OCI-LY1 (cell line): ENCODE results near the gene SEMA3F.
A peak's percentile ranks its signal among the peaks of the same experiment; 100 is the strongest.
"Not testable (repeated sequence)": the region's sequence is repeated elsewhere in the genome, so short reads cannot be mapped to it uniquely, and the experiment has no call there.

ENCODE experiments used
- H2AFZ ChIP-seq: fragments of 200-600 bp; sonication (generic), shearing (Covaris generic); 2 replicates; pipeline ENCODE4 v1.6.0; 2014; ENCODE audit warnings: antibody characterized with exemption, mild to moderate bottlenecking, low read length
- H3F3A ChIP-seq: fragments of 200-600 bp; sonication (generic), shearing (Covaris generic); 2 replicates; pipeline ENCODE4 v1.6.0; 2014; ENCODE audit warnings: mild to moderate bottlenecking, antibody characterized with exemption, low read length, moderate library complexity; ENCODE audit not compliant: insufficient read depth
- H3K27ac ChIP-seq: fragments of 200-600 bp; sonication (generic); 2 replicates; pipeline ENCODE4 v1.5.1; 2014; ENCODE audit warnings: low read length, mixed run types, mild to moderate bottlenecking, low read depth; ENCODE audit not compliant: poor library complexity, severe bottlenecking
- H3K27me3 ChIP-seq: fragments of 200-600 bp; sonication (generic); 2 replicates; pipeline ENCODE4 v1.6.0; 2014; ENCODE audit warnings: antibody characterized with exemption, mild to moderate bottlenecking, low read length, moderate library complexity; ENCODE audit not compliant: insufficient read depth
- H3K36me3 ChIP-seq: fragments of 200-600 bp; sonication (generic); 2 replicates; pipeline ENCODE4 v1.6.1; 2014; ENCODE audit warnings: mild to moderate bottlenecking, antibody characterized with exemption, low read length, moderate library complexity, mixed read lengths; ENCODE audit not compliant: insufficient read depth
- H3K4me1 ChIP-seq: fragments of 200-600 bp; sonication (generic); 2 replicates; pipeline ENCODE4 v1.5.1; 2014; ENCODE audit warnings: mild to moderate bottlenecking, low read length, moderate library complexity; ENCODE audit not compliant: insufficient read depth, severe bottlenecking
- H3K4me2 ChIP-seq: fragments of 200-600 bp; sonication (generic), shearing (Covaris generic); 2 replicates; pipeline ENCODE4 v1.6.1; 2014; ENCODE audit warnings: low read length
- H3K4me3 ChIP-seq: fragments of 200-600 bp; sonication (generic); 2 replicates; pipeline ENCODE4 v1.5.1; 2014; ENCODE audit warnings: low read length, low read depth, mild to moderate bottlenecking, mixed read lengths; ENCODE audit not compliant: poor library complexity, severe bottlenecking
- H3K79me2 ChIP-seq: fragments of 200-600 bp; shearing (Covaris generic); 2 replicates; pipeline ENCODE4 v1.6.1; 2016; ENCODE audit warnings: mixed run types, low read length, mixed read lengths; ENCODE audit not compliant: insufficient read depth
- H3K9ac ChIP-seq: fragments of 200-600 bp; sonication (generic), shearing (Covaris generic); 2 replicates; pipeline ENCODE4 v1.6.1; 2014; ENCODE audit warnings: mild to moderate bottlenecking, low read length, mixed read lengths
- H3K9me2 ChIP-seq: fragments of 200-600 bp; sonication (generic), shearing (Covaris generic); 2 replicates; pipeline ENCODE4 v1.6.1; 2014; ENCODE audit warnings: low read depth, mild to moderate bottlenecking, low read length, mixed read lengths
- H3K9me3 ChIP-seq: fragments of 200-600 bp; shearing (Covaris generic); 2 replicates; pipeline ENCODE4 v1.6.1; 2014; ENCODE audit warnings: low read length, mixed read lengths
- H4K20me1 ChIP-seq: fragments of 200-600 bp; sonication (generic), shearing (Covaris generic); 2 replicates; pipeline ENCODE4 v1.6.0; 2016; ENCODE audit warnings: mild to moderate bottlenecking, low read length; ENCODE audit not compliant: insufficient read depth
- EZH2 ChIP-seq: fragments of 200-600 bp; sonication (generic), shearing (Covaris generic); IDR thresholded peaks from 2 replicates; pipeline ENCODE4 v1.8.0; 2017; ENCODE audit warnings: borderline replicate concordance, mixed run types, mild to moderate bottlenecking, antibody characterized with exemption, low read length, moderate library complexity, mixed read lengths
- TF ChIP-seq, protein P1 (sequence below): fragments of 200-600 bp; sonication (generic), shearing (Covaris generic); IDR thresholded peaks from 2 replicates; pipeline ENCODE4 v1.5.1; 2017; ENCODE audit warnings: mild to moderate bottlenecking, antibody characterized with exemption, low read length, moderate library complexity, mixed read lengths

The SEMA3F gene

DNA sequence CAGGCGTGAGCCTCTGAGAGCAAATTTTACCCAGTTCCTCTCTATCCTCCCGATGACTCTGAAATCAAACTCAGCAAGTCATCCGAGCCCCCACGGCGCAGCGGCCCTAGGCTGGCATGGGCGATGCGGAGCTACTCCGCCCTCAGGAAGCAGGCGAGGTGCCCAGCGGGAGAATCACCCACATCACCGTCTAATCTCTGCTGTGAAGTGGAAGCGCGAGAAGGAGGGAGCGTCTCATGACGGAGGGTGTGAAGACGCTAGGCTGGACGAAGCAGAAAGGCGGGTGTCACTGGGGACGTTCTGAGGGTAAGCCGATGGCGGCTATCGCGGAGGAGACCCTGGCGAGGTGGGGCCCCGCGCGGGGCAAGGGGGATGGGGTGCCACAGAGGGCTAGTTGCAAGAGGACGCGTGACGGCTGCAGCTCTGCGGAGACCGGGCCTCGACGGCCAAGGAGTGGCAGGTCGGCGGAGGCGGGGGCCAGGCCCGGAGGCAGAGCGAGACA is 71.8 kb downstream of the SEMA3F start:
- Histone ChIP-seq H4K20me1 (no peaks in the 10 kb centered on the region), H3K27ac (peak overlapping the region; percentile 78), H3K9me2 (no peaks in the 10 kb centered on the region), H3K4me2 (peak overlapping the region; percentile 99), H3K4me1 (peaks cover 32% of the 10 kb centered on the region), H2AFZ (peak overlapping the region; percentile 72; the same call in 1 of the 2 replicates), H3K9ac (peak overlapping the region; percentile 67), H3K79me2 (no peaks in the 10 kb centered on the region), H3K27me3 (no peaks in the 10 kb centered on the region; the same call in 1 of the 2 replicates), H3F3A (no peaks in the 10 kb centered on the region), H3K4me3 (peak overlapping the region; percentile 78), H3K9me3 (no peaks in the 10 kb centered on the region), H3K36me3 (no peaks in the 10 kb centered on the region)
- TF ChIP-seq, protein P1, sequence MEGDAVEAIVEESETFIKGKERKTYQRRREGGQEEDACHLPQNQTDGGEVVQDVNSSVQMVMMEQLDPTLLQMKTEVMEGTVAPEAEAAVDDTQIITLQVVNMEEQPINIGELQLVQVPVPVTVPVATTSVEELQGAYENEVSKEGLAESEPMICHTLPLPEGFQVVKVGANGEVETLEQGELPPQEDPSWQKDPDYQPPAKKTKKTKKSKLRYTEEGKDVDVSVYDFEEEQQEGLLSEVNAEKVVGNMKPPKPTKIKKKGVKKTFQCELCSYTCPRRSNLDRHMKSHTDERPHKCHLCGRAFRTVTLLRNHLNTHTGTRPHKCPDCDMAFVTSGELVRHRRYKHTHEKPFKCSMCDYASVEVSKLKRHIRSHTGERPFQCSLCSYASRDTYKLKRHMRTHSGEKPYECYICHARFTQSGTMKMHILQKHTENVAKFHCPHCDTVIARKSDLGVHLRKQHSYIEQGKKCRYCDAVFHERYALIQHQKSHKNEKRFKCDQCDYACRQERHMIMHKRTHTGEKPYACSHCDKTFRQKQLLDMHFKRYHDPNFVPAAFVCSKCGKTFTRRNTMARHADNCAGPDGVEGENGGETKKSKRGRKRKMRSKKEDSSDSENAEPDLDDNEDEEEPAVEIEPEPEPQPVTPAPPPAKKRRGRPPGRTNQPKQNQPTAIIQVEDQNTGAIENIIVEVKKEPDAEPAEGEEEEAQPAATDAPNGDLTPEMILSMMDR, result no peak
- TF ChIP-seq EZH2, result no peak

DNA sequence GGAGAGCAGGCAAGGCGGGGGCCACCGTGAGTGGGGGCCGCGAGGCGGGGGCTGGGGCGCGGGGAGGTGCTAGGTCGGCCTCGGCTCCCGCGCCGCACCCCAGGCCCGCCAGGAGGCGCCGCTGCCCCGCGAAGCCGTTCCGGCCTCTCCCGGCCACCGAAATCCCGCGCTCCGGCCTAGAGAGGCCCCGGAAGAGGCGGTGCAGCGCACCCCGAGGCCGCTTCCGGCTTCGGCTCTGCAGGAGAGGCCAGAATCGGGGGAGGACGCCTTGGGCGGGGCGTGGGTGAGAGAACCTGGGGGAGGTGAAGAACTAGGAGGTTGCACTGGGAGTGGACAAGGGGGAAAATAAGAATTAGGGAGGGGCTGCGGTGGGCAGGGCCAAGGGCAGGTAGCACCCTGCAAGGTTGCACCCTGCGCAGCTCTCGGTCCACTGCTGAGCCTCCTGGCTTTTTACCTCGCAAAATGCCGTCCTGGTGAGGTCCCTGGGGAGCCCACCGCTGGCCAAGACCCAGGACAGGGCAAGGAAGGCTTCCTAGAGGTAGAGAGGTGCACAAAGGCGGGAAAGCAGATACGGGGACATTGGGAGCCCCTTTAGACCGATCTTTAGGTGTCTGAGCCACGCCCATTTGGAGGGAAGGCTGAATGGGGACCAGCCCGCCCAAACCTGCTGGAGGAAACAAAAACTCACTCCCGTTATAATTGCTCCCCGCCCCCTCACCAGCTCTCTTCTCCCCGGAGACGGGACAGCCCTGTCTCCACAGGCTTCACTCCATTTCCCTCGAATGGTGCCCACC is 72.5 kb downstream of the SEMA3F start:
- H3K27ac ChIP-seq, result peak overlapping the region; percentile 73
- H3K9ac ChIP-seq, result peak overlapping the region; percentile 87
- H3K27me3 ChIP-seq, result no peaks in the 10 kb centered on the region; the same call in 1 of the 2 replicates
- H3K79me2 ChIP-seq, result no peaks in the 10 kb centered on the region
- no peaks in the 10 kb centered on the region for H3K9me3 ChIP-seq
- H3K9me2 ChIP-seq, result no peaks in the 10 kb centered on the region
- H3K4me3 ChIP-seq, result peak overlapping the region; percentile 78
- no peaks in the 10 kb centered on the region for H4K20me1 ChIP-seq
- peak overlapping the region; percentile 99 for H3K4me2 ChIP-seq
- peaks cover 32% of the 10 kb centered on the region for H3K4me1 ChIP-seq
- no peaks in the 10 kb centered on the region for H3F3A ChIP-seq
- TF ChIP-seq, protein P1, result peak; percentile 78
- TF ChIP-seq EZH2, result no peak
- H3K36me3 ChIP-seq, result no peaks in the 10 kb centered on the region
- H2AFZ ChIP-seq, result no peak overlapping the region

DNA sequence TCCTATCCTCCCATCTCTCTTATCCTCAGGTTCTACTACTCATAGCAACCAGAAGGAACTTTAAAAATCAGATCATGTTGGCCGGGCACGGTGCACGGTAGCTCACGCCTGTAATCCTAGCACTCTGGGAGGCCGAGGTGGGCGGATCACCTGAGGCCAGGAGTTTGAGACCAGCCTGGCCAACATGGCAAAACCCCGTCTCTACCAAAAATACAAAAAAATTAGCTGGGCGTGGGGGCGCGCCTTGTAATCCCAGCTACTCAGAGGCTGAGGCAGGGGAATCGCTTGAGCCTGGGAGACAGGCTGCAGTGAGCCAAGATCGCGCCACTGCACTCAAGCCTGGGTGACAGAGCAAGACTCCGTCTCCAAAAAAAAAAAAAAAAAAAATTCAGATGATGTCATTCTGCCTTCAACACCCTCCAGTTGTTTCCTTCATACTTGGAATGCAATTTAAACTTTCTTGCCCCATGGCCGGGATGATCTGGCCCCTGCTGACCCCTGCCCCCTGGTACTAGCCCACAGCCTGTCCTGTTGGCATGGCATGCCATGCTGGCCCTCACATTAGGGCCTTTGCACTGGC is 73.2 kb downstream of the SEMA3F start:
- Histone ChIP-seq H3K27ac (peak overlapping the region; percentile 73), H3K4me1 (peaks cover 32% of the 10 kb centered on the region), H3K9ac (peak overlapping the region; percentile 87), H3K4me3 (peak overlapping the region; percentile 78), H3K4me2 (peak overlapping the region; percentile 99)
- not testable (repeated sequence) for H3K79me2 ChIP-seq, H3K27me3 ChIP-seq, H2AFZ ChIP-seq, H3K36me3 ChIP-seq, H4K20me1 ChIP-seq, H3K9me2 ChIP-seq, H3F3A ChIP-seq, H3K9me3 ChIP-seq
